Activated effector memory CD4-positive, alpha-beta T cell treated with anti-CD3 and anti-CD28 coated beads, Interleukin-2, amount 50 U/mL, for 16 hours (primary cell): ENCODE data around the gene CTSE.
"Not testable (repeated sequence)": the region's sequence is repeated elsewhere in the genome, so short reads cannot be mapped to it uniquely, and the experiment has no call there.

Experiments used
- DNase-seq: peaks from one replicate; pipeline ENCODE4 v3.0.0-alpha.2; 2020

Gene CTSE

DNA sequence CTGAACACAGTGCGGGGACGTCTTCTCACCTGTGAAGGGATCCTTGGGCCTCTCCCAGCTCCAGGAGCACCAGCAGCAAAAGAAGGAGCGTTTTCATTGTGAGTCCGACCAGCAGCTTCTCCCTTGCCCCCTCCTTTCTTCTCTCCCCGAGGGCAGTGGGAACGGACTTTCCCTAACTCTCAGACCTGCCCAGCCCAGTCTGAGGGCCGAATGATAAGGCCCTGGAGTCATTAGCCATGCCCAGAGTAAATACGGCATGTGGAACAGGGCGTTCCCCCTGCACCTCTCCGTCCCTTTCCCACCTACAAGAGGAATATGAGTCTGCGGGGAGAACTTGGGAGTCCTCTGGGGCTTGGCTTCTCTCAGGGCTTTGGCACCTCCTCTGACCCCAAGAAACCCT, at the start of gene CTSE:
CTSE (minus strand) TSS at position 201 of the 400 bp plus-strand sequence; CDS start at position 97, 104 bp downstream.
- DNase-seq, result no peak

DNA sequence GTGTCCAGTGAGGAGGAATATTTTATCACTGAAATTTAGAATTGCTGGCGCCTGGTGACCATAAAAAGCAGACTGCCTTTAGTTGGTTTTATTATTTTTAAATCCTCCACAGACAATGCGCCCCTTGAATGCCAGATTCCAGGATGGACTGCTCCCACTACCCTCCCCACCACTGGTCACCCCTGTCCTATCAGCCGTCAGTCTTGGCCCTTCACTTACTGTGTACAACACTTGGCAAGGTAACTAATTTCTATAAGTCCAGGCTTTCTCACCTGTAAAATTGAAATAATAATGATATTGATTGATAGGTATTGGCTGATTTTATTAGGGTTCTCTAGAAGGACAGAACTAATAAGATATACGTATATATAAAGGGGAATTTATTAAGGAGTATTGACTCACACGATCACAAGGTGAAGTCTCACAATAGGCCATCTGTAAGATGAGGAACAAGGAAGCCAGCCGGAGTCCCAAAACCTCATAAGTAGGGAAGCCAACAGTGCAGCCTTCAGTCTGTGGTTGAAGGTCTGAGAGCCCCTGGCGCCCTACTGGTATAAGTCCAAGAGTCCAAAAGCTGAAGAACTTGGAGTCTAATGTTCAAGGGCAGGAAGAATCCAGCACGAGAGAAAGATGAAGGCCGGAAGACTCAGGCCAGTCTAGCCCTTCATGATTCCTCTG, 47.1 kb upstream of the CTSE start:
- DNase-seq, result no peak

DNA sequence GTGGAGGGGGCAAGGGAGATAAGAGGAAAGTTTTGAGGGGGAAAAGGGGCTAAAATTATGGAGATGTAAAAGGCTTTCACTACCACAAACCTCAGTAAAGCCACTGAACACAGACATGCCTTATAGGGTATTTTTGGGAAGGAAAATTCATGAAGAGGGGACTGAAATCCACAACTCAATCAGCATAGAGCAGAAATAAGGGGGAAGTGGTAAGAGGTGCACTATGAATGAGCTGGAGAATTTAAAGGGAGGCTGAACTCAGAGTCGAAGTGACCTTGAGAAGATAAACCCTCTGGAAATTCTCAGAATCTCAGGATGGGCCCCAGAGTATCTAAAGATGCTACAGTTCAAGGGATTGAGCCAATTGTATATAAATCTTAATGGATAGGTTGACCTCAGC, 44.6 kb upstream of the CTSE start:
- no peak for DNase-seq

- DNase-seq, result no peak
Observed at GRCh38 chr1:206067486-206068227, 44.0 kb upstream of the CTSE start.

DNA sequence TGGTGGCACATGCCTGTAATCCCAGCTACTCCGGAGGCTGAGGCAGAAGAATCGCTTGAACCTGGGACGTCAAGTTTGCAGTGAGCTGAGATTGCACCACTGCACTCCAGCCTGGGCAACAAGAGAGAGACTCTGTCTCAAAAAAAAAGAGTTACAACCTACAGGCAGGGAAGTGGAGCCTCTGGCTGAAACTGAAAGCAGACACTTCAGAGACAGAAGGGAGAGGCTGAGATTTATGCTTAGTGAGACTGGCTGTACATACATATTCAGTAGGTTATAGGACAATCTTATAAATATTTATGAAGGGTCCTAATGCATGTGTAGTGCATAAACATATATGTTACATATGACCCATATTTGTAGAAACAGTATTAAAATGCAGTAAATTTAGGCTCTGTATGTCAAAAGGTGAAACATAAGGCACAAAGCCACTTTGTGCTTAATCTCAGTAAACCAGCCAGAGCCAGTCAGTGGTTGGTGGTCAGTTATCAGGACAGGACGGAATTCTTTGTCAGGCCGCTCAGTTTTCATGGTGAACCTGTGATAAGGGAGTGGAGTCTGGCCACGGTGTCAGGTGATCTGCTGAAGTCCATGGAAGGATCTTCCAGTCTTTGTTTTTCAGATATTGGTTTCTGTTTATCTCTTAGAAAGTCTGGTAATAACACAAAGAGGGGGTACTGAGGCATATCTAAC, 42.9 kb upstream of the CTSE start:
- DNase-seq, result no peak

DNA sequence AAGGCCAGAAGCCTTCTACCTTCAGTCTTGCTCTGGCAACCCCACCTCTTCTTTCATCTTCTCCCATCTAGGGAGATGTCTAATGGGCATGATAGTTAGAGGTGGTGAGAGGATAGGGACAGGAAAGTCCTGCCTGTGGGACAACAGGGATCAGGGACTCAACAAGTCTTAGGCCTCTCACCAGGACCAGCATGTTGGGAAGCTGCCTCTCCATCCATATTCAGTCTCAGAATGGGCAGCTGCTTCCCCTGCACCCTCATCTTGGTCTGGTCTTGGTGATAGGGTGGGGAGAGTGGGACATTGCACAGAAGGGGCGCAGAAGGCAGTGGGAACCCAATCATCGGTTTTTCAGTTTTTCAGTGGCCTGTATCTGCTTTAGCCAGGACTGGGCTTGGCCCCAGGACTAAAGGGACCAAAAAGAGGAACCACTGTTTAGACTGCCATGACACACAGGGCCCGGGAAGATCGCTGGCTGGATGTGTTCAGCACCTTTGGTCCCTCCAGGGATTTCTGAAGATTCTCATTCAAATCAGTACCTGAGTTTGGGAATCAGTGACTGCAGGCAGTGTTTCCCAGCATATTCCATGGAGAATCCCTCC, 42.0 kb upstream of the CTSE start:
- no peak for DNase-seq

- DNase-seq, result not testable (repeated sequence)
Observed at GRCh38 chr1:206064501-206064900, 40.8 kb upstream of the CTSE start.

- DNase-seq, result not testable (repeated sequence)
Observed at GRCh38 chr1:206064001-206064400, 40.3 kb upstream of the CTSE start.

DNA sequence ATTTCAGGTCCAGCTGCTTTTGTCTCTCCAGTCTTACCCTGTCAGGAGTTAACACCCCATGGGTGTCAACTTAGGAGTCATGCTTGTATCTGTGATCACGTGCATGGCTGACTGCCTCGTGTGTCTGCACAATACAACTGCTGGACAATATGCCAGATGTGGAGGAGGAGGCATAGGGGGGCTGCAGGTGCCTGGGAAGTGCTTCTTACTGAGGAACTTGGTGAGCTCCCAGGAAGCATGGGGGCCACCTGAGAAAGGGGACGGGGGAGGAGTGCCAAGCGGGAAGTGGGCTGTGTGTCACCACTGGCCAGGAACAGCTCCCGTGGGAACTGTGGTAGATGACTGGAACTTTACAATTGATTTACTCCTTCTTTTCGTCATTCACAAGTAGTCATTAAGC, 38.8 kb upstream of the CTSE start:
- no peak for DNase-seq

- DNase-seq, result no peak
Observed at GRCh38 chr1:206060844-206061243, 37.1 kb upstream of the CTSE start.

DNA sequence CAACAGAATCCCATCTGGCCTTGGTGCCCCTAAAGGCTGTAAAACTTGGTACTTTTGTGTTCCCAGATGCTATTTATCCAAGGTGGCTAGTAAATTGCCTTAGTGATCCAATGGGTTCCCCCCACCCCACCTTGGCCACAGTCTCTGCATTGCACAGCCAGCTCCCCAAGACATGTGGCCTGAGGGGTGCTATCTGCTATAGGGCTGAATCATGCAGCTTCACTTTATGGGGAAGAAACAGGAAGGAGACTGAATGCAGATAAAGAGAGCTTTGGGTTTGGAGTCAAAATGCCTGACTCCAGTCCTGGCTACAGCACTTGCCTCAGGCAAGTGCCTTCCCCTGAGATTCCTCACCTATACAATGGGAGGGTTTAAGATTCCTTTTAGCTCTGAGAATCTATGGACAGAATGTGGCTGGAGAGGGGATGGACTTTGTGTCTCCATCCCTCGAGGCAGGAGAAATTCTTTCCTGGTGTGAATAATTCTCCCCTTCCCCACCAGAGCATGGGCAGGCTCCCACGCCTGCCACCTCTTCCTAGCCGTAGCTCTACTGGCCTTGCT, 35.7 kb upstream of the CTSE start:
- DNase-seq, result no peak

DNA sequence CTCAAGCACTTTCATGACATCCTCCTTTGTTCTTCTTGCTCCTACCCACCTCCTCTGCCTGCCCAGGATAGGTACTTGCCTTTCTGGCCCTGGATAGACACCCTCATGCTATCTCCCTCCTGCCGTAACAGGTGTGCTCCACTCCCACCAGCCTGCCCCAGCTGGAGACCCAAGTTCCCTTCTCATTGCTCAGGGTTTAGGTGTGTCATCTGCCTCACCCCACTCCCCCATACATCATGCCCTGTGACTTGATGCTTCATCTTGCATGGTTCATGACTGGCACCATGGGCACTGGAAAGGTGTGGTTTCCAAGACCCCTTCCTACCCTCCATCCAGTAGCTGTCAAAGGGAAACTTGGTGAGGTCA, 35.2 kb upstream of the CTSE start:
- no peak for DNase-seq

DNA sequence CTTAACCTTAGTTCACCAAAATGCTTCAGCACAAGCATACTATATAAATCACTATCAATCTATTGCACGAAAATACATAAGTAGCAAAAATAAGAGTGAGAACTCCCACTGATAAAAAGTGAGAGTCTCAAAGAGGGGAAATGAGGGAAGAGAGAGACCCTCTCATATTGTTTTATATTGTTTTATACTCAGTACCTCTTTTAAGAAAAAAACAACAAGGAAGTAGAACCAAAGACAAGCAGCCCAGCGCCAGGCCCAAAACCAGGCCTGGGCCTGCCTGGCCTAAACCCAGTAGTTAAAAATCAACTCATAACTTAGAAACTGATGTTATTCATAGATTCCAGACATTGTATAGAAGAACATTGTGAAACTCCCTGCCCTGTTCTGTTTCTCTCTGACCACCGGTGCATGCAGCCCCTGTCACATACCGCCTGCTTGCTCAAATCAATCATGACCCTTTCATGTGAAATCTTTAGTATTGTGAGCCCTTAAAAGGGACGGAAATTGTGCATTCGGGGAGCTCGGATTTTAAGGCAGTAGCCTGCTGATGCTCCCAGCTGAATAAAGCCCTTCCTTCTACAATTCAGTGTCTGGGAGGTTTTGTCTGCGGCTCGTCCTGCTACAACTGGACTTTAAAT, 34.7 kb upstream of the CTSE start:
- DNase-seq, result not testable (repeated sequence)

DNA sequence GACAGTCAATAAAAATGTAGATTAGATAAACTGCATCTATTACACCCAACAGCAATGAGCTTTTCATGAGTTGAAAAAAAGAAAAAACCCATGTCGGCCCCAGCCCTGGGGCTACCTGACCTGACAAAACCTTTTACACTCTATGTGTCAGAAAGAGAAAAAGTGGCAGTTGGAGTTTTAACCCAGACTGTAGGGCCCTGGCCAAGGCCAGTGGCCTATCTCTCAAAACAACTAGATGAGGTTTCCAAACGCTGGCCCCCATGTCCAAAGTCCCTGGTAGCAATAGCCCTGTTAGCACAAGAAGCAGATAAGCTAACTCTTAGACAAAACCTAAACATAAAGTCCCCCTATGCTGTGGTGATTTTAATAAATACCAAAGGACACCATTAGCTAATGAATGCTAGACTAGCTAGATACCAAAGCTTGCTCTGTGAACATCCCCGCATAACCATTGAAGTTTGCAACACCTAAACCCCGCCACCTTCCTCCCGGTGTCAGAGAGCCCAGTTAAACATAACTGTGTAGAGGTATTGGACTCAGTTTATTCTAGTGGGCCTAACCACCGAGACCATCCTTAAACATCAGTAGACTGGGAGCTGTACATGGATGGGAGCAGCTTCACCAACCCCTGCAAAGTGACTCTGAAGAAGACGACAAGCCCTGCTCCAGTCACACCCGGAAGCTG, 32.1 kb upstream of the CTSE start:
- not testable (repeated sequence) for DNase-seq

DNA sequence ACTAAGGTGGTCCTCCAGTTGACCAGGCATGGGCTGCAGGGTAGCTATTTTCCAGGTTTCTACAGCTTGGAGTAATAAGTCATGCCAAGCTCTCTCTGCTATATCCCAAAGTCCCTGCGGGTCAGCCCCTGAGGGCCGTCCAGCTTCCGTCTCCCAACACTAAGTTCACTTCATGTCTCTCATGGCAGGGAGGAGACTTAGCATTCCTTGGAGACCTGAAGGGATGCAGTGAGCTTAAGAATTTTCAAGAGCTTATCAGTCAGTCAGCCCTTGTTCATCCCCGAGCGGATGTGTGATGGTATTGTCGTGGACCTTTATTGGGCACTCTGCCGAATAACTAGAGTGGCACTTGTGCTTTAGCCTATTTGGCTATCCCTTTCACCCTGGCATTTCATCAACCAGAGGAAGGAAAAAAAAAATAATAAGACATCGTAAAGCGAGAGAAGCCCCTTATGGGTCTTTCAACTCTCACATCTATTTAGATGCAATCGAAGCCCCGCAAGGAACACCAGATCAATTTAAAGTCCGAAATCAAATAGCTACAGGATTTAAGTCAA, 31.5 kb upstream of the CTSE start:
- DNase-seq, result not testable (repeated sequence)

DNA sequence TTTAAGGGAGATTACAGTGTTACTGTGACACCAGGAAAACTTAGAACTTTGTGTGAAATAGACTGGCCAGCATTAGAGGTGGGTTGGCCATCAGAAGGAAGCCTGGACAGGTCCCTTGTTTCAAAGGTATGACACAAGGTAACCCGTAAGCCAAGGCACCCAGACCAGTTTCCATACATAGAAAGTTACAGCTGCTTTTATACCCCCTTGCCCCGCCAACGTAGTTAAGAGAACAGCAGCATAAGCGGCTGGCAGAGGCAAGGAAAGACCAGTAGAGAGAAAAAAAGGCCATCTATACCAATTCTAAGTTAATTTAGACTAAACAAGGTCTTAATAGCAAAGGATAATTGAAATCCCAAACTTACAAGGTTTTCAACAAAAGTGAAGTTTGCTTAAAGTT, 29.9 kb upstream of the CTSE start:
- DNase-seq, result not testable (repeated sequence)

GRCh38 chr1:206052919-206053610, 29.4 kb upstream of the CTSE start, which contains the start of gene RHEX:
RHEX (plus strand) TSS chr1:206053173; CDS start chr1:206097829, 44,656 bp downstream.
- peak; percentile 70 for DNase-seq

- DNase-seq, result not testable (repeated sequence)
Observed at GRCh38 chr1:206052231-206052865, 28.7 kb upstream of the CTSE start.

GRCh38 chr1:206050655-206051235, 27.1 kb upstream of the CTSE start:
- DNase-seq, result peak; percentile 79
